Measurements from ENCODE around the gene DNMT3L.
"Not testable (repeated sequence)": the region's sequence is repeated elsewhere in the genome, so short reads cannot be mapped to it uniquely, and the experiment has no call there.

DNMT3L gene

DNA sequence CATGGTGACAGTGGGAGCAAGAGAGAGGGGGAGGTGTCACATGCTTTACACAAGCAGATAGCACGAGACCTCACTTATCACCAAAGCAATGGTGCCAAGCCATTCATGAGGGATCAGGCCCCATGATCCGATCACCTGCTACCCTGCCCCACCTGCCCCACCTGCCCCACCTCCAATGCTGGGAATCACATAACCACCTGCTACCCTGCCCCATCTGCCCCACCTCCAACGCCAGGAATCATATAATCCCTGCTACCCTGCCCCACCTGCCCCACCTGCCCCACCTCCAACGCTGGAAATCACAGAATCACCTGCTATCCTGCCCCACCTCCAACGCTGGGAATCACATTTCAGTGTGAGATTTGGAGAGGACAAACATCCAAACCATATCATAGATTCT, 13.3 kb upstream of the DNMT3L start:
- no peak for DNase-seq

DNA sequence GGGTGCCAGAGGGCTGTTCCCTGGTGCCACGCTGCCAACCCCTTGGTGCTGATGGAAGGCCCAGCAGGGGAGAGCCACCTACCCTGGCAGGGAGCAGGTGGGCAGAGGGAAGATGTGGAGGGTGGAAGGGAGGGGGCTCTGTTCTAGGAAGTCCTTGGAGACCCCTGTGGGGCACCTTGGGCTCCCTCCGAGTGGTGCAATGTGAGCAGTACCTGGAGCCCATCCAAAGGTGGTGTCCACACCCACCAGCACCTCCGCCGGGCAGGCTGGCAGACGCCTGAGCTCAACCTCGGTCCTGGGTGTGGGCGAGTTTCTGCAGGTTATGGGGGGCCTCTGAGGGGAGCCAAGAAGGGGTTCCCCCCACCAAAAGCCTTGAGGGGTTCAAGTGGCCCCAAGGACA, 11.3 kb upstream of the DNMT3L start:
- DNase-seq, result no peak

DNA sequence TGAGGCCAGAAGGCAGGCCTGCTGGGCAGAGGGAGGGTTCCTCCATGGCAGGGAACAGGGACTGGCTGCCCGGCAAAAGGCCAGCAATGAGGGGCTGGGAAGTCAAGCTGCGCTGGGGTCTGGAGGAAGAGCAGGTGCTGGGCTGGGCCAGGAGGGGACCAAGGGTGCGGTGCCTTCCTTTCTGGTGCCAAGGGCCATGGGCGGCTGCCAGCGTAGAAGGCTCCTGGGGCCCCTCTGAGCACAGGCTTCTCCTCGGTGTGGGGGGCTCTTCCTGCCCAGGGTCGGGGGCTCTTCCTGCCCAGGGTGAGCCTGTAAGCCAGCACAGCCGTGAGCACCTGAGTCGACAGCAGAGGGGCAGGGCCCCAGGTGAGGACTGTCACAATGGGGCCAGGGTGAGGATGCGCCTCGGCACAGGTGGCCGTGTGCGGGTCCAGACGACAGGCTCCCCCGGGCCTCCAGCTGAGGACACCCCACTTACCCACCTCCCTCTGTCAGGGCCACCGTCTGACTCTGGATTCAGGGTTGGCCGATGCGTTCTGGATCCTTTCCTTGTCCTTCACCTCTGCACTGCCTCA, 10.7 kb upstream of the DNMT3L start:
- DNase-seq, result no peak

DNA sequence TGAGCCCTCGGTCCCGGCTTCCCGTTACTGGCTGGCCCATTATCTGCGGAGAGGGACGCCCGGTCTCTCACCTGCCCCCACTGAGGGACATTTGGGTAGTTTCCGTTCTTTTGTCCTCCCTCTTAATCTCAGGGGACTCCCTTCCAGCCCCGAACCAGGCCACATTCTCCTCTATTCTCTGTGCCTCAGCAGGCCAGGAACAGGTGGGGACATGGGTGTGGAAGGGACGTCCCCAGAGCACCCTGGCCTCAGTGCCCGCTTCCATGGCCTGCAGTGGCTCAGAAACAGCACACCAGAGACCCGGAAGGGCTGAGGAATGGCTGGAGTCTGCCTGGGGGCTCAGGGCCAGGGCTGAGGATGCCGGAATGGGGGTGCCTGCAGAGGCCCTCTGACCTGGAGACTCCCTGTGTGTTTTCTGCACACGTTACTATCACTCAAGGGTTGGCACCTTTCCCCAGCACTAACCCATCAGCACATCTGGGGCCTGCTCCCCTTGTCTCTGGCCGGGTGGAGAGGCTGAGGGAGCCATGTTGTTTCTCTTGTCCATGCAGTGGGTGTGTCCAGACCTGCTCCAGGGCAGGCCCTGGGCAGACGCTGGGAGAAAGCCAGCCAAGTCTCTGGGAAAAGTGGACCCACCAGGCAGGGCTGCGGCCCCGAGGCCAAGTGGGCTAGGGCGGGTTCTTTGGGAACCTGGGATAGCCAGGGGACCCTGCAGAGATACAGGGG, 10.0 kb upstream of the DNMT3L start:
- DNase-seq, result no peak

DNA sequence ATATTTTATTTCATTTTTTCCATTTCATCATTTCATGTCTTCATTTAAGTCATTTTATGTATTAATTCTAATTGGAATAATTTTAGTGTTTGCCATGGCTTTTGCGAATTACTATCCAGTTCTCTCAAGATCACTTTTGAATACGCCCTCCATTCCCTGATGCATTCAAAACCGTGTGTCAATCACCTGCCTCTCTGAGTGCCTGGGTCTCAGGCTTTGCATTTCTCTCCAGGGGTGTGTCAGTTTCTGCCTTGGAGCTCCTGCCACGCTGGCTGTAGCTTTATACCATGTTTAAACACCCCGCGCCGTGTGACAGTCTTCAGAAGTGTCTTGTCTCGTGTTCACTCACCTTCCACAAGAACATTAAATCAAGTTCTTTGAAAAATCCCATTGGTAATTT, 7.4 kb upstream of the DNMT3L start:
- no peak for DNase-seq

DNA sequence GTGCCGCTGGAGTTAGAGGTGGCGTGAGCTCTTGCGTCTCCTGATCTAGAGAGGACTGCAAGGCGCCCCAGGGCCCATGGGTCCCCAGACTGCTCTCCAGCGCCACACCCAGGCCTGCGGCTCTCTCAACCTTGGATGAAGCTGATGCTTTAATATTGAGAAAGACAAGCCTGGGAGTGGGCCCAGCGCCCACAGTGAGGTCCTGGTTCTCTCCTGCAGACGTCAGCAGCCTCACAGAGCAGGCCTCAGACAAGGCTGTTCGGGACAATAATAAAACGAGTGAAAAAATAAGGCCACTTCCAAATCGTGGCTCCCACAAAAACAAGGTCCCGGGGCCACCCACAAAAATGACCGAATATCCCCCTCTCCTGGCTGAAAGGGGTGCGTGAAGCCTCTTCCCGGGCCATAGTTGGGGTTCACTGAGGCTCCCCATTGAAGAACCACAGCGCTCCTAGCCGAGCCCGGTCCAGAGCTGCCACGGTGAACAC, 6.0 kb upstream of the DNMT3L start:
- no peak for DNase-seq

DNA sequence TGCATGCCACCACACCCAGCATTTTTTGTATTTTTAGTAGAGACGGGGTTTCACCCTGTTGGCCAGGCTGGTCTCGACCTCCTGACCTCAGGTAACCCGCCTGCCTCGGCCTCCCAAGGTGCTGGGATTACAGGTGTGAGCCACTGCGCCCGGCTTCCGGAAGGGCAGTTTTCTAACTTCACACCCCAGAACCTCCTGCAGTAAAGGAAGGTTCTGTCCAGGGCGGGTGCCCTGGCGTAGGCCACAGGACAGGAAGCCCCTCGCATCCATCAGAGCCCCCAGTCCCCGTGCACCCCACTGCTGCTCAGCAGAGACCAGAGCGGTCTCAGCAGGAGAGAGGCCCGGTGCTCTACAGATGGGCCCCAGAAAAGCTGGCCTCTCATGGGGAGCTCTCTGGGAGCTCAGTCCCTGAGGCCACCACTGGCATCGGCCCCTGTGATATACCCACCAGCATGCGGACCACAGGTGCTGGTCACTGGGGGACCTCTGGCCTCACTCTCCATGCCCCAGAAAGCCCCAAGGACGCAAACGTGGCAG, 4.1 kb upstream of the DNMT3L start:
- no peak for DNase-seq

DNA sequence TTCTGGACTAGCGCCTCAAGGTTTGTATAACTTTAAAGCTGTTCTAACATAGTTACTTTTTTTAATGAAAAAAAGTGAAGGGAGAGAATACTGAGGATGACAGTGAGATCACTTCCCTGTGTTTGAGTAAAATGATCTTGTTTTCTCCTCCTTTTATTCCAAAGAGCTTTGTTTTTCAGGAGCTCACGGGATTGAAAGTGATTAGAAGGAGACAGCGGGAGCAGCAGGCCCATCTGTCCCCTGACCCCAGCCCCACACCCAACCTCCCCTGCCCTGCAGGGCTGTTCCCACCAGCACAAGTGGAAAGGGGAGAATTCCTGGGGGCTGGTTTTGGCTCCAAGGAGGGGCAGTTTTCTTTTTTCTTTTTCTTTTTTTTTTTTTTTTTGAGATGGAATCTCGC, 2.1 kb upstream of the DNMT3L start:
- DNase-seq, result no peak

DNA sequence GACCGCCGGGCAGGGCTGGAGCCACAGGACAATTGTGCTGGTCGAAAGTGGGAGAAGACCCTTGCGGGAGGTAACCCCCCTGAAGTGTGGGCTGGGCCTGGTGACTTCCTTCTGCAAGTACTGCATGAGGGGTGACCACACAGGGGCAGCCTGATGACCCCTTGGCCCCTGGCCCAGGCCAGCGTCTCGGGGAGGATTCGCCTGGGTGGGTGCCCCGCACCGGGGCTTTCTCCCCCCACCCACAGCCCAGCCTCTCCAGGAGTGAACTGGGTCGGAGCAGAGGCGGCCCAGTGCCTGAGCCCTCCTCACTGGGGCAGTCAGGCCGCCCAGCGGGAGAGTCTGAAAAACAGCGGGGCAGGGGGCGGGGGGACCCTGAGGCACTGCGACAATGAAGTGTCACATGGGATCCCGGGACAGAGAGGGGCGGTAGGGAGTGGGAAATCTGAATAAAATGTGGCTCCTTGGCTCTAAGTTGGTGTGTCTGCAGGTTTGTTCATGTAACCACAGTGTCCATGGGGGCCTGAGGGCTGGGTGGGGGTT, 1.6 kb upstream of the DNMT3L start:
- DNase-seq, result no peak

DNA sequence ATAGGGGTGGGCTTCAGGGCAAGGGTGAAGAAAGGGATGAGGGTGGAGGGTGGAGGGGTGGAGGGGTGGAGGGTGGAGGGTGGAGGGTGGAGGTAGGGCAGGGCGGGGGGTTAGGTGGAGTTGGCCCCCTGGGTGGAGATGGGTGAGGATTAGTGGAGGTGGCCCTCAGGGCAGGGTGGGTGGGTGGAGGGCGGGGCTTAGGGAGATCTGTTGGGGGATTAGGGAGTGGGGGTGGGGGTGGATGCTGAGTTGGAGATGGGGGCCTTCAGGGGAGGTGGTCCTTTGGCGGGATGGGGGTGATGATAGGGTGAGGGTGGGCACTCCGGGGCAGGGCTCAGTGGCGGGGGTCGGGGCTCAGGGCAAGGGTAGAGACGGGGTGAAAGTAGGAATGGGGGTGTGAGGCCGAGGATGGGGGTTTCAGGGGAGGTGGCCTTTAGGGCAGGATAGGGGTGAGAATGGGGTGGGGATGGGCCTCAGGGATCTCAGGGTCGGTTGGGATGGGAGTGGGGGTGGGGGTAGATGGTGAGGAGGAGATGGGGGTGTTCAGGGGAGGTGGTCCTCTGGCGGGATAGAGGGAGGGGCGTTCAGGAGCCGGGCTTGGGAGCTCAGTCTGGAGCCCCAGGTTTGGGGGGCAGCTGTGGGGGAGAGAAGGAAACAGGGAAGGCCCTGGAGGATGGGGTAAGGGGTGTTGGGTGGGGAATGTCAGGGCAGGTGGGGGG, 800 bp upstream of the DNMT3L start:
- DNase-seq, result no peak

DNA sequence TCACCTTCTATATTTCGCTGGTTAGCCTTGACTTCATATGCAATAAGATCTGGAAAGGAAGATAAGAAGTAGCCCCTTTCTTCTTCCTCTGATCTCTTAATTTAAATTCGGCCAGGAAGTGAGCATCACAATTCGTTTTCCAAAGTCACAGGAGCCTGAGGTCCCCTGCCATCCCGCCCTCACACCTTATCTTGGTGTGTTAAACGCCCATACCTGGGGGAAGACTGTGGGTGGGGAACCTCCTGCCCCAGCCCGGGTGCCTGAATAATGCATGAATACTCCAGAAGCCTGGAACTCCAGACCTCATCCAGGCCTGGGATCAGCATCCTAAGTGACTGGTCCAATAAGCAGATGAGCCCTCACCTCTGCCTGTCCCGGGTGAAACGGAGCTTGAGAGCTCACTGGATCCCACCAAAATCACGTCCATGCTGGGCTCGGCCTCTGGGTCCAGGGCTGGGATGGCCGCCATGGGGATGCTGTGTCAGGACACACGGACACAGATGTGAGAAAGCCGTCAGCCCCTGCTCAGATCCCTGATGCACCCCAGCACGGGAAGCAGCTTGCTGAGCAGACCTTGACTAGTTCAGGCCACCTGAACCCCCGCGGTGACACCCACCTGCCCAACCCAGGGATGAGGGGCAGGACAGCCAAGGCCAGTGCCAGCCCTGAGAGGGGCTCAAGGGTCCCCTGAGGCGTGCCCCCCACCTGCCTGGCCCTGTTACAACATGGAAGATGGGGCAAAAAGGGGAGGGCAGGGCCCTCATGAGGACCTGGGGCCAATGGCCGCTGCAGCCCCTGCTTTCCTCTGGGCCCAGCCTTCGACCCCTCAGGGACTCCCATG, 686 bp downstream of the DNMT3L start:
- no peak for DNase-seq

DNA sequence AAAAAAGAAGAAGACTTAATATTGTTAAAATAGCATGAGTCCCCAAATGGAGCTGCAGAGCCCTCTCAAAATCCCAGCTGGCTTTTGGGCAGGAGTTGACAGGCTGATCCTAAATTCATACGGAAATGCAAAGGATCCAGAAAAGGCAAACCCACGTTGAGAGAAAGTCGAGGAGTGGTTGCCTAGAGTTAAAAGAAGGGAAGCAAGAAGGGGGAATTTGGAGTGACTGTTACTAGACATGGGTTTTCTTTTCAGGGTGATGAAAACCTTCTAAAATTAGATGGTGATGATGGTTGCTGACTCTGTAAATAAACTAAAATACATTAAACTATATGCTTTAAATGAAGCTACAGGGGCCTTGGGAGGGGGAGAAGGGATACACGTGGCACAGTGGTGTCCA, 1.6 kb downstream of the DNMT3L start:
- no peak for DNase-seq

DNA sequence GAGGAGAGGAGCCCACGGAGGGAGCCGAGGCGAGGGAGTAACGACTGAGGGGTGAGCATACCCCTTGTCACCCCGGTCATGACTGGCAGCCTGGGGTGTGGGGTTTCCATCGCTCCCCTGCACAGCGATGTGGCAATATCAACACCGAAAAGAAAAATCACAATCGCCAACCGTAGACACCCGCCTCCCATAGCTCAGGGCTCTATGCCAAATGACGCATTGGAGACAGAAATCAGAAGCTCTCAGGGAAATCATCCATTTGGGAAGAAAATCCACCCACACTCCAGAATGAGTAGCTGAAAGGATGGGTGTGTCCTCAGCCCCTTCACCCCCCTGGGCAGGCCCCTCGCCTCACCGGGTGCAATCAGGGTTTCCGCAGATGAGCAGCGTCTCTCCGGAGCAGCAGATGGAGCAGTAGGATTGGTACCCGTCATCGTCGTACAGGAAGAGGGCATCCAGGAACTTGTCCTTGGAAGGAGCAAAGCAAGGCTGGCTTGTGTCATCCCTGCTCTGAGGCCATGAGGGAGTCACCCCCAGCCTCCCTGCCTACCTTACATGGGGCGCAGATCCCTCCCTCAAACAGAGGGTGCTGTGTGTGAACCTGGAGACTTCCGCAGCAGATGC, 2.5 kb downstream of the DNMT3L start:
- DNase-seq, result no peak

DNA sequence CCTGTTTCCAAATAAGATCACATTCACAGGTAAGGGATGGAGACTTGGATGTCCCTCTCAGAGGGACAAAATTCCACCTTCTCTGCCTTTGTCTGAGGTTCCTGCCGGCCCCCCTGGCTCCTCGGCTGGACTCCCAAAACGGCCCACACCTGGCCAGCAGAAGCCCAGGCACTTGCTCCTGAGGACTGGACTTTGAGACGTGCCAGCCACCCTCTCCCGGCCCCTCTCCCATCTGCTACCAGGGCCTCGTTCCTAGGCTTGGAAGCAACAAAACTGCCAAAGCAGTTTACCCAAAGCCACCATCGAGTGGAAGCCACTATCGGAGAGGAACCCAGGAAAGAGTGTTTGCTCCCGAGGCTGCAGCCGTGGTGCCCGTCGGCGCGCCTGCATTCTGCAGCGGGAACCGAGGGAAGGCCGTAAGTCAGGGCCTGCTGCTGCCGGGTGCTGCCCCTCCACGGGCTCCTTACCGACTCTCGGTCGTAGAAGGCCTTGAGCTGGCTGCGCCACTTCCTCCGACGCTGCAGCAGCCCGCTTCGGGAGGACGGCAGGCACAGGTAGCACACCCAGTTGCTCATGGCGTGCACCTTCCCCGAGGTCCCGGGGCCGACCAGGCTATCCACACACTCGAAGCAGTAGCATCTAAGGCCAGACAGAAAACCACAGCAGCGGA, 3.5 kb downstream of the DNMT3L start:
- no peak for DNase-seq

DNA sequence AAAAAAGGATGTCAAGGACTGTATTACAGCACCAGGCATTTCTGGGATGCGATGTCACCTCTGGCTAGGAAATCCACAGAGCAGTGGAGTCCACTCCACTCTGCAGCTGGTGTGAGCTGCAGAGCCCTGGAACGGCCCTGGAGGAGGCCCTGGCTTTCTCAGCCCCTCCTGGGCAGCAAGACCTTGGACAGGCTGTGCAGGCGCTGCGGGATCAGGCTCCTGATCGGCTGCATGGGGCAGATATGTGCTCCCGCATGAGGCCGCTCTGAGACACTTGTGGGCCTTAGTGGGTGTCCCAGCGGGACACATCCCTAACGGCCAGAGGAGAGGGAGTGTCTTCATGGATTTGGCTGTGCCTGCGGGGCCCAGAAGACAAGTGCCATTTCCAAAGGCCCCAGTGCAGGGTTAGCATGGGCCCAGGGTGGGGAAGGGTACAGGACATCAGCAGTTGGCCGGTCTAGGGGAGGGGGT, 6.2 kb downstream of the DNMT3L start:
- no peak for DNase-seq

DNA sequence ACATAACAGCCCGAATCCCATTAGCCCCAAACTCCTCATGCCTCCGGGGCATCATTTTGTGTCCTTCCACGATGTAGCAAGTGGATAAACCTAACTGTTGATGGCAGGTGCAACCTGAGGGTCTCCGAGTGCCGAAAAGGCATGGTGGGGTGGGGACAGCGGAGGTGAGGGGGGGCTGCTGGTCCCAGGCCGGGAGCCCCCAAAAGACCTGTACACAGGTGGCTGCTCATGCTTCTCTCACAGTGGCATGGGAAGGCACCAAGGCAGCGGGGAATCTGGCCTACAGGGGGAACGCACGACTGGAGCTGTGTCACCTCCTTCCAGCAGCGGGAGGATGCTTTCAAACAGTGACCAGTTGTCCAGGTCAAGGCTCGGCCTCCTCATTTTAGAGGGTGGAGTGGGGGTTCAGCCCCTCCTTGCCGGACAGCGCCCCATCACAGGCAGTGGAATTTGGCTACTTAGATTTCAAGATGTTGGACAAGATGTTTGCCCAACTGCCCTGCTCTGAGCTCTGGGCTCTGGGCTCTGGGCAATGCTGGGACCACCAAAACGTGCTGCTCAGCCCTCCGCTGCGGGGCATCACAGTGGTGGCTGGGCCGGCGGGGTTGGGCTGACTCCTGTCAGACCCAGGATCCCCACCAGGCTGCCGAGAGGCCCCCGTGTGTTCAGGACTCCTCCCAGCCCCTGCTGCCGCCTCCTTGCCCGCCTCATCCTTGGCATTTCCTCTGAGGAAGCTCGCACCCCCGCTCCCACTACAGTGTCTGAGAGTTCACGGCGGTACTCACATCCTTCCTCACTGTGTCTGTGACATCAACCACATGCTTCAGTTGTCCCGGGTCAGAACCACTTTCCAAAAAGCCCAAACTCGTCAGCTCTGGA, 7.6 kb downstream of the DNMT3L start:
- no peak for DNase-seq

DNA sequence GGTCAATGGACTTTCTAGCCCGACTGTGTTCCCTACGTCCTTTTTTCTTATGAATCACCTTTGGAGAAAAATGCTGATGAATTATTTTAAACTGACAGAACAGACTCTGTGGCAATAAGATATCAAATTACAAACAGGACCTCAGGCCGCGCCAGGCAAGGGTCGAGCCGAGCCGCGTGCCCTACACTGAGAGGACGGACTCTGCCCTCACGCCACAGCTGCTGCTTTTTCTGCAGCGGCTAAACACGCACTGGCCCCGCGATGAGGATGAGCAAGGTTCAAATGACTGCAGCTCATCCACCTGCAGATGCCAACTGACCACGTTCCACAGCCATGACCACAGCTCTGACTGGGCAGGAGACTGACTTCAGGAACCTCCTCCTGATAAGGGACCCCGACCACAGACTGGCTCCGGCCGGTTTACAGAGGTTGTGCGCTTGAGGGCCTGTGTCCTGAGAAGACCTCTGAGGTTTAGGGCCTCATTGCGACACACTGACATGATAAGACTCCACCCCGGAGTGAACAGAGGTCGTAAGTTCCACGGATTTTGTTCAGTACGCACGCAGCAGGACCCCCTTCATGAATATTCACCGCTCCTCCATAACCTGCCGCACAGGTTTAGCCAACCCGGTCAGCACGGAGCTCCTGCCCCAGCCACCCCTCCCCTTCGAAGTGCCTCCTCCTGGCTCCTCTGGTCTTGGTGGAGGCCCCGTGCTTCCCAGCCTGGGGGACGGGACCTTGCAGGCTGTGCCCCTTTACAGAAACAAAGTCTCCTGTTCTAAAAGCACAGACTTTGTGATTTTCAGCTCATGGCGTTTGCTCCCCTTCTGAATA, 12.3 kb downstream of the DNMT3L start:
- DNase-seq, result not testable (repeated sequence)

DNA sequence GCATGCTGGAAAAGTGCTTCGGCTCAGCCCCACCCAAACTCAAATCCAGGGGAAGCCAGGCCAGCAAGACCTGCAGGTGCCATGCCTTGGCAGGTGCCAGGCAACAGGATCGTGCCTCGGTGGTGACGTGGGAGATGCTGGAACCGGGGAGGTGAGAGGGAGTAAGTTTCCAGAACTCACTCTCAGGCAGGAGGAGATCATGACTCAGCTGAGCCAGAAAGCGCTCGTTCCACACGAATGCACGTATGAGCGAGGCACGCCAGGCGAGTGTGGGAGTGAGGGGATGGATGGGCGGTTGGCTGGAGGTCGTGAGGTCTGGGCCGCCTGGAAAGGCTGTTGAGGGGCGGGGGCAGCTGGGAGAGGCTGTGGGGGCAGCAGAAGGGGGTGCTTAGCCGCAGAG, 13.8 kb downstream of the DNMT3L start:
- DNase-seq, result not testable (repeated sequence)

DNA sequence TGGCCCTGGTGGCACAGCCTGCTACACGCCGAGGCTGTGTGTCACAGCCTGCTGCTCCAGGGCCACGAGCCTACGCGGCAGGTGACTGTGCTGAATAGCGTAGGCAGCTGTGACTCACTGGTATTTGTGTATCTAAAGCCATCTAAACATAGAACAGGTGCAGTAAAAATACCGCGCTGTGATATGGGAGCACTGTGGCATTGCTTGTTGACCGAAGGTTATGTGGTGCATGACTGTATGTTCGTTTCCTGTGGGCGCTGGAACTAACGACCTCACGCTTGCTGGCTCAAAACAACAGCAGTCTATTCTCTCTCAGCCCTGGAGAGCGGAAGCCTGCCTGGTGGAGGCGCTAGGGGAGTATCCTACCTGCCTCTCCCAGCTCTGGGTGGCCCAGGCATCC, 17.7 kb downstream of the DNMT3L start:
- not testable (repeated sequence) for DNase-seq
